DOHH2 (cell line): ENCODE data around the gene UPK3A.

Experiments used
- H3F3A ChIP-seq: fragments of 200-600 bp; sonication (generic), shearing (Covaris generic); 2 replicates; pipeline ENCODE4 v1.6.0; 2016; ENCODE audit warnings: antibody characterized with exemption, mild to moderate bottlenecking; ENCODE audit not compliant: control insufficient read depth, insufficient read depth
- H3K27ac ChIP-seq: fragments of 200-600 bp; sonication (generic); 2 replicates; pipeline ENCODE4 v1.5.1; 2014; ENCODE audit warnings: low read depth, mild to moderate bottlenecking, low read length, moderate library complexity
- H3K27me3 ChIP-seq: fragments of 200-600 bp; sonication (generic); 2 replicates; pipeline ENCODE4 v1.6.1; 2014; ENCODE audit warnings: mild to moderate bottlenecking, low read length, mixed read lengths; ENCODE audit not compliant: control insufficient read depth
- H3K36me3 ChIP-seq: fragments of 200-600 bp; sonication (generic); 2 replicates; pipeline ENCODE4 v1.6.1; 2014; ENCODE audit warnings: mild to moderate bottlenecking, low read length, moderate library complexity, mixed read lengths; ENCODE audit not compliant: control insufficient read depth
- H3K4me1 ChIP-seq: fragments of 200-600 bp; sonication (generic); 2 replicates; pipeline ENCODE4 v1.6.1; 2014; ENCODE audit warnings: mild to moderate bottlenecking, low read length, mixed read lengths; ENCODE audit not compliant: control insufficient read depth
- H3K4me2 ChIP-seq: fragments of 200-600 bp; sonication (generic); 2 replicates; pipeline ENCODE4 v1.6.0; 2014; ENCODE audit warnings: mild to moderate bottlenecking, low read length, moderate library complexity
- H3K4me3 ChIP-seq: fragments of 200-600 bp; sonication (generic); 2 replicates; pipeline ENCODE4 v1.5.1; 2014; ENCODE audit warnings: mild to moderate bottlenecking, low read length, mixed read lengths
- H3K79me2 ChIP-seq: fragments of 200-600 bp; sonication (generic); 2 replicates; pipeline ENCODE4 v1.6.1; 2014; ENCODE audit warnings: mild to moderate bottlenecking, low read length, mixed read lengths; ENCODE audit not compliant: control insufficient read depth
- H3K9me2 ChIP-seq: fragments of 200-600 bp; sonication (generic); replicated peaks from 2 replicates; pipeline ENCODE4 v1.6.1; 2014; ENCODE audit warnings: mild to moderate bottlenecking, low read length, mixed read lengths; ENCODE audit not compliant: control insufficient read depth
- H3K9me3 ChIP-seq: fragments of 200-600 bp; sonication (generic); 2 replicates; pipeline ENCODE4 v1.6.1; 2014; ENCODE audit warnings: antibody characterized with exemption, low read length, mixed read lengths; ENCODE audit not compliant: control insufficient read depth, insufficient read depth
- H4K20me1 ChIP-seq: fragments of 200-600 bp; sonication (generic); 2 replicates; pipeline ENCODE4 v1.6.0; 2014; ENCODE audit warnings: low read depth, mild to moderate bottlenecking, antibody characterized with exemption, low read length, moderate library complexity; ENCODE audit not compliant: control insufficient read depth, insufficient read depth
- CTCF ChIP-seq: fragments of 200-600 bp; sonication (generic); IDR thresholded peaks from one replicate; pipeline ENCODE4 v1.5.1; 2014; ENCODE audit warnings: antibody characterized with exemption, mild to moderate bottlenecking, low read depth, low read length; ENCODE audit not compliant: poor library complexity, severe bottlenecking
- EZH2phosphoT487 ChIP-seq: fragments of 200-600 bp; sonication (generic); IDR thresholded peaks from 2 replicates; pipeline ENCODE4 v1.6.1; 2017; ENCODE audit warnings: borderline replicate concordance, mild to moderate bottlenecking, antibody characterized with exemption, low read length, moderate library complexity, mixed read lengths

The UPK3A gene

GRCh38 chr22:45334528-45334927 lies 49.8 kb downstream of the UPK3A start:
- TF ChIP-seq CTCF (no peak), EZH2phosphoT487 (no peak)
- Histone ChIP-seq H3K36me3 (peaks cover 13% of the 10 kb centered on the region), H3K4me2 (no peak overlapping the region), H3K9me2 (no peaks in the 10 kb centered on the region), H3K4me1 (no peaks in the 10 kb centered on the region), H4K20me1 (no peaks in the 10 kb centered on the region), H3K27ac (no peak overlapping the region), H3K27me3 (no peaks in the 10 kb centered on the region), H3K9me3 (no peaks in the 10 kb centered on the region), H3K4me3 (no peak overlapping the region), H3F3A (no peaks in the 10 kb centered on the region), H3K79me2 (no peaks in the 10 kb centered on the region)

- peaks cover 18% of the 10 kb centered on the region for H3K36me3 ChIP-seq
- no peaks in the 10 kb centered on the region for H3K9me2 ChIP-seq
- no peaks in the 10 kb centered on the region for H3F3A ChIP-seq
- no peaks in the 10 kb centered on the region for H3K27me3 ChIP-seq
- no peaks in the 10 kb centered on the region for H3K9me3 ChIP-seq
- no peaks in the 10 kb centered on the region for H3K4me1 ChIP-seq
- TF ChIP-seq EZH2phosphoT487 (no peak), CTCF (no peak)
- H3K79me2 ChIP-seq: no peaks in the 10 kb centered on the region
- no peak overlapping the region for H3K4me2 ChIP-seq
- H4K20me1 ChIP-seq: no peaks in the 10 kb centered on the region
- H3K4me3 ChIP-seq: no peak overlapping the region
- no peak overlapping the region for H3K27ac ChIP-seq
Measured at GRCh38 chr22:45335021-45335818, 50.5 kb downstream of the UPK3A start.

- Histone ChIP-seq H3K27me3 (no peaks in the 10 kb centered on the region), H3K79me2 (no peaks in the 10 kb centered on the region), H3K4me2 (no peak overlapping the region), H3K36me3 (peaks cover 16% of the 10 kb centered on the region), H3K9me2 (no peaks in the 10 kb centered on the region), H4K20me1 (no peaks in the 10 kb centered on the region), H3K4me1 (no peaks in the 10 kb centered on the region), H3F3A (no peaks in the 10 kb centered on the region), H3K27ac (no peak overlapping the region), H3K4me3 (no peak overlapping the region), H3K9me3 (no peaks in the 10 kb centered on the region)
- TF ChIP-seq EZH2phosphoT487: no peak
- TF ChIP-seq CTCF: no peak
Measured at GRCh38 chr22:45335854-45336522, 51.2 kb downstream of the UPK3A start.
